Activated naive CD4-positive, alpha-beta T cell treated with anti-CD3 and anti-CD28 coated beads, Interleukin-2, amount 10 ng/mL, durations not matched to agents 7 days and 5 days (primary cell): Measurements from ENCODE around the gene PROSER3.
"Not testable (repeated sequence)": the region's sequence is repeated elsewhere in the genome, so short reads cannot be mapped to it uniquely, and the experiment has no call there.

Experiments used
- CTCF ChIA-PET: fragments of 350-600 bp; sonication (Branson Sonifier 250); formaldehyde crosslinking; loops from one replicate; lab custom pipeline; 2021; ENCODE audit warnings: antibody characterized with exemption; lab: Charles Lee
- DNase-seq: peaks from one replicate; pipeline ENCODE4 v3.0.0-alpha.2; 2020
- H3K27ac Mint-ChIP-seq: one replicate; pipeline ENCODE4 v1.8.0; 2021; ENCODE audit warnings: mild to moderate bottlenecking, moderate library complexity, mixed read lengths
- H3K27me3 Mint-ChIP-seq: one replicate; pipeline ENCODE4 v1.8.0; 2021; ENCODE audit warnings: mild to moderate bottlenecking, mixed read lengths
- H3K36me3 Mint-ChIP-seq: one replicate; pipeline ENCODE4 v1.8.0; 2021; ENCODE audit warnings: mixed read lengths
- H3K4me1 Mint-ChIP-seq: one replicate; pipeline ENCODE4 v1.8.0; 2021; ENCODE audit warnings: mixed read lengths
- H3K4me3 Mint-ChIP-seq: one replicate; pipeline ENCODE4 v1.8.0; 2021; ENCODE audit warnings: mild to moderate bottlenecking, moderate library complexity, mixed read lengths
- H3K9me3 Mint-ChIP-seq: one replicate; pipeline ENCODE4 v1.8.0; 2021; ENCODE audit warnings: mixed read lengths

Gene PROSER3

GRCh38 chr19:35788205-35788960 lies 30.4 kb downstream of the PROSER3 start:
- no peak for DNase-seq
- Mint-ChIP-seq H3K9me3 (no peaks in the 10 kb centered on the region), H3K27ac (no peak overlapping the region), H3K4me1 (no peaks in the 10 kb centered on the region), H3K36me3 (peaks cover 8% of the 10 kb centered on the region), H3K4me3 (no peak overlapping the region), H3K27me3 (no peaks in the 10 kb centered on the region)
- CTCF ChIA-PET: interaction anchor here (0.6 to 1.5 kb wide), 2 partner anchors 12 to 194 kb away, joined by 3 to 4 read pairs; no protein-coding TSS in a partner anchor

DNA sequence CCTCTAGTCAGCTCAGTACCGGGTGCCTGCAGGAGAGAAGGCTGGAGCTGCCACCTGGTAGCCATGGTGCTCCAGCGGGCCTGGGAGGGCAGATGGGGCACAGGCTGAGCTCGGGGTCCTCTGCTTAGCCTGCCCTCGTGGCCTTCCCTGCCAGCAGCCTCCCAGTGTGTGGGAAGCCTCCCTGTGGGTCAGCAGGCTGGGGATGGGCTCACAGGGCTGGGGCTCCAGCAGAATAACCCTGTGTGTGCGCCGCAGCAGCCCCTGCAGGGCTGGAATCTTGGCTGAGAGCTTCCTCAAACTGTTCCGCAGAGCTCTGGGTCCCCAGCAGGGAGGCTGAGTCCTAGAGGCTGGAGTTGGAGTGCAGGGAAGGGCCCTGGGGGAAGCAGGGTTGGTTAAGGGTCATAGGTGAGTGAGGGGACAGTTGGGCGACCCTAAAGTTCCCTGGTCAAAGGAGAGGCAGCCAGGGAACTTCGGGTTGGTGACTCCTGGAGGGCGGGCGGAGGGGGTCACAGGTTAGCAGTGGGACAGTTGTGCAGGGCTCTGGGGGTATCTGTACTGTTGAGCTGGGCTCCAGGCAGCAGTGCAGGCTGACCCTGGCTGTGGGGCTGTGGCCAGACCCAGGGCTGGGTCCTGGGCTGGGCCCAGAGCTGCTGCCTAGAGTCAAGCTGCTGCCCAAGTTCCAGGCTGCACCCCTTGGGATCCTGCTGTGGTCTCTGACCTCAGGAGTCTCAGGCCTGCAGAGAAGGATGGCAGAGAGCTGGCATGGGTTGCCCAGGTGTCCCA lies 31.4 kb downstream of the PROSER3 start:
- CTCF ChIA-PET: interaction anchor here (1.0 to 1.5 kb wide), 2 partner anchors 13 to 30 kb away, joined by 3 to 4 read pairs; no protein-coding TSS in a partner anchor
- Mint-ChIP-seq H3K36me3 (peaks cover 5% of the 10 kb centered on the region), H3K4me1 (no peaks in the 10 kb centered on the region), H3K27ac (no peak overlapping the region), H3K9me3 (no peaks in the 10 kb centered on the region), H3K27me3 (peaks cover 7% of the 10 kb centered on the region), H3K4me3 (no peak overlapping the region)
- no peak for DNase-seq

DNA sequence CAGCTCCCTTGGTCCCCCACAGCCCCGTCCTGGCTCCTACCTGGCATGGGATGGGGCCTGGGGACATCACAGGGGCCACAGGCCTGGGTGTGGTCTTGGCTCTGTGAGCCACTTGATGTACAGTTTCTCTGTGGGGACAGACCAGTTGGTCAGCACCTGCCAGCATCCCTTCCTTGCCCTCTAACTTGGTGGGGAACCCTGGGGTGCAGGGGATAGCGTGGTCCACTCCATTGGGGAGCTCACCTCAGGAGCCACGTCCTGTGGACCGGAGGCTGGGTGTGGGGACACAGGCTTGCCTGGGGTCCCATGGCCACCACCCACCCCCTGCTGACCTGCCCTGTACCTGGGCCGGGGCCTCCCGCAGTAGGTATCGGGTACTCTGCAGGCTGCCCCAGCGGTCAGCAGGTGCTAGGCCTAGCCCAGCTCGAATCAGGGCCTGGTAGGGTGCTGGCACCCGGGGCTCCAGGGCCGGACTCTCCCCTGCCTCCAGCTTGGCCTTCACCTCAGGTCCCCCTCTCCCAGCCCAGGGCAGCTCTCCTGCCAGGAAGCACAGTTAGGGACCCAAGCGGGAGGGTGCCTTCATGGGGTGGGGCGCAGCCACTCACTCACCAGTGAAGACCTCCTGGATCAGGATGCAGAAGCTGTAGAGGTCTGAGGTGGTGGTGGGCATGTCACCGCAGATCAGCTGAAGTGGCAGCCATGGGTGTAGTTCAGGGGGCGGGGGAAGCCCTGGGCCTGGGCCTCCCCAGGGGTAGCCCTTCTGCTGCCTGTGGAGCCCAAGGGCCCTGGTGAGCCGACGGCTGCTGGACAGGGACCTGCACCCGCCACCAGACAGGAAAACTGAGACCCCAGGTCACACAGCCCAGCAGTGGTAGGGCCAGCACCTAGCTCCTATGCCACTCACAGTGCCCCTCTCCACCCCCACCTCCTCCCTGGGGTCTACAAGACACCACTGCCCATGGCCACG lies 32.3 kb downstream of the PROSER3 start:
- H3K36me3 Mint-ChIP-seq: peaks cover 5% of the 10 kb centered on the region
- no peak overlapping the region for H3K4me3 Mint-ChIP-seq
- peaks cover 14% of the 10 kb centered on the region for H3K27me3 Mint-ChIP-seq
- H3K9me3 Mint-ChIP-seq: no peaks in the 10 kb centered on the region
- H3K27ac Mint-ChIP-seq: no peak overlapping the region
- H3K4me1 Mint-ChIP-seq: no peaks in the 10 kb centered on the region
- no peak for DNase-seq
- CTCF ChIA-PET: interaction anchor here (0.8 to 1.5 kb wide), 3 partner anchors 14 to 47 kb away, joined by 3 to 4 read pairs (median 3); no protein-coding TSS in a partner anchor

- Mint-ChIP-seq H3K27ac (no peak overlapping the region), H3K36me3 (peaks cover under 1% of the 10 kb centered on the region), H3K27me3 (peaks cover 23% of the 10 kb centered on the region), H3K4me1 (no peaks in the 10 kb centered on the region), H3K4me3 (no peak overlapping the region), H3K9me3 (no peaks in the 10 kb centered on the region)
- CTCF ChIA-PET: interaction anchor here (0.8 kb wide), 1 partner anchor 46 kb away, joined by 3 read pairs; no protein-coding TSS in a partner anchor
- DNase-seq: peak; percentile 45
Measured at GRCh38 chr19:35790981-35791813, 33.2 kb downstream of the PROSER3 start.

GRCh38 chr19:35791814-35792279 lies 33.9 kb downstream of the PROSER3 start:
- no peak for DNase-seq
- Mint-ChIP-seq H3K4me3 (no peak overlapping the region), H3K36me3 (no peaks in the 10 kb centered on the region), H3K27me3 (peaks cover 30% of the 10 kb centered on the region), H3K9me3 (no peaks in the 10 kb centered on the region), H3K4me1 (no peaks in the 10 kb centered on the region), H3K27ac (no peak overlapping the region)
- CTCF ChIA-PET: no interaction called here

- no peak overlapping the region for H3K27ac Mint-ChIP-seq
- DNase-seq: no peak
- CTCF ChIA-PET: no interaction called here
- peaks cover 35% of the 10 kb centered on the region for H3K27me3 Mint-ChIP-seq
- no peak overlapping the region for H3K4me3 Mint-ChIP-seq
- H3K9me3 Mint-ChIP-seq: no peaks in the 10 kb centered on the region
- H3K4me1 Mint-ChIP-seq: no peaks in the 10 kb centered on the region
- no peaks in the 10 kb centered on the region for H3K36me3 Mint-ChIP-seq
Measured at GRCh38 chr19:35792312-35792711, 34.3 kb downstream of the PROSER3 start.

- peaks cover 40% of the 10 kb centered on the region for H3K27me3 Mint-ChIP-seq
- no peaks in the 10 kb centered on the region for H3K36me3 Mint-ChIP-seq
- H3K4me3 Mint-ChIP-seq: no peak overlapping the region
- peak overlapping the region; percentile 22 for H3K27ac Mint-ChIP-seq
- no peaks in the 10 kb centered on the region for H3K4me1 Mint-ChIP-seq
- H3K9me3 Mint-ChIP-seq: no peaks in the 10 kb centered on the region
- DNase-seq: no peak
- CTCF ChIA-PET: no interaction called here
Measured at GRCh38 chr19:35792888-35793287, 34.9 kb downstream of the PROSER3 start.

- no peaks in the 10 kb centered on the region for H3K36me3 Mint-ChIP-seq
- no peaks in the 10 kb centered on the region for H3K4me1 Mint-ChIP-seq
- peaks cover 47% of the 10 kb centered on the region for H3K27me3 Mint-ChIP-seq
- CTCF ChIA-PET: no interaction called here
- no peaks in the 10 kb centered on the region for H3K9me3 Mint-ChIP-seq
- no peak overlapping the region for H3K4me3 Mint-ChIP-seq
- no peak overlapping the region for H3K27ac Mint-ChIP-seq
- DNase-seq: no peak
Measured at GRCh38 chr19:35793381-35794165, 35.6 kb downstream of the PROSER3 start.

DNA sequence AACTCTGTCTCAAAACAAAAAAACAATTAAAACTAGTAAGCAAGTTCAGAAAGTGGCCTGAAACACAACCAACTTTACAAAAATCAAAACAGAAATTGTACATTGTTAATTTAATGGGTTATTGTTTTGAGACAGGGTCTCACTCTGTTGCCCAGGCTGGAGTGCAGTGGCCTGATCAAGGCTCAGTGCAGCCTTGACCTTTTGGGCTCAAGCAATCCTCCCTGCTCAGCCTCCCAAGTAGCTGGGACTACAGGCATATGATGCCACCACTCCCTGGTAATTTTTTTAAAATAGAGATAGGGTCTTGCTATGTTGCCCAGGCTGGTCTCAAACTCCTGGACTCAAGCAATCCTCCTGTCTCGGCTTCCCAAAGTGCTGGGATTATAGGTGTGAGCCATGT lies 37.6 kb downstream of the PROSER3 start:
- DNase-seq, H3K4me3 Mint-ChIP-seq, H3K4me1 Mint-ChIP-seq, H3K9me3 Mint-ChIP-seq, CTCF ChIA-PET, H3K27ac Mint-ChIP-seq, H3K36me3 Mint-ChIP-seq: not testable (repeated sequence)
- H3K27me3 Mint-ChIP-seq: peaks cover 64% of the 10 kb centered on the region

DNA sequence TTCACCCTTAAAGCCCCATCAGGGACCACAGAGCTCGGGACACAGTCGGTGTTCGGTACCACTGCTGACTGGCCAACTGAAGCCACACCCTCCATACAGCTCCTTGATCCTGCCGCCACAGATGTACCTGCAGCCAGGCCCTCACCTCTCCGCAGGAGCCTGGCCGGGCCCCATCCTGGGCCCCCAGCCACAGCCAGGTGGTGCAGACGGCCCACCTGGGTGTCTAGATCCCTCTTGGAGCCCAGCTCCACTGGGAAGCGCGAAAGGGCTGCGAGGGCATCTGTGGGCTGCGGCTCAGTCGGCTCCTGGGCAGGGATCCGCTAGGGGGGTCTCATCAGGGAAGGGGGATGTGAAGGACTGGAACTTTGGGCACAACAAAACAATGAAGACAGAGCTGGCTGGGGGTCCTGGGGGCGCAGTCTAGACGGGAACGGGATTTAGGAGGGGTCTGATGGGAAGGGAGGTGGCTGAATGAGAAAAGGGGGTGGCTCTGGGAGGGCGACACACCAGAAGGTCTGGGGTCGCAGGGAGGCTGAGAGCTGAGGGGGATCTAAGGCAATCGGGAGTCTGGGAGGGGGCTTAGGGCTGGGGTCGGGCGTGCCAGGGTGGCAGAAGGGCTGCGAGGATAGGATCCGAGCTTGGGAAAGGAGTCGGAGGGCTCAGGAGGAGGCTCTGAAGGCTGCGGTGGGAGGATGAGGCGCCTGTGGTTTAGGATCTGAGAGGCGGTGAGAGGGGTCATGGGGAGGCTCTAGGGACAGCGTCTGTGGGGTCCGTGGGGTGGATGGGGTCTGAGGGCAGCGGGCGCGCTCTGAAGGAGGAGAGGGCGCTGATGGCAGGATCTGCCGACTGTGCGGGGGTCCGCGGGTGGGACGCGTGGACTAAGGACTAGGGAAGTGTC lies 38.9 kb downstream of the PROSER3 start:
- no peak for DNase-seq
- Mint-ChIP-seq H3K4me3 (no peak overlapping the region), H3K27me3 (peaks cover 64% of the 10 kb centered on the region), H3K9me3 (no peaks in the 10 kb centered on the region), H3K36me3 (no peaks in the 10 kb centered on the region), H3K27ac (no peak overlapping the region), H3K4me1 (no peaks in the 10 kb centered on the region)
- CTCF ChIA-PET: no interaction called here

- H3K9me3 Mint-ChIP-seq: no peaks in the 10 kb centered on the region
- H3K27ac Mint-ChIP-seq: no peak overlapping the region
- DNase-seq: no peak
- no peak overlapping the region for H3K4me3 Mint-ChIP-seq
- H3K4me1 Mint-ChIP-seq: no peaks in the 10 kb centered on the region
- no peaks in the 10 kb centered on the region for H3K36me3 Mint-ChIP-seq
- CTCF ChIA-PET: no interaction called here
- H3K27me3 Mint-ChIP-seq: peaks cover 64% of the 10 kb centered on the region
Measured at GRCh38 chr19:35797663-35798062, 39.7 kb downstream of the PROSER3 start.

GRCh38 chr19:35801828-35802227 lies 43.9 kb downstream of the PROSER3 start:
- Mint-ChIP-seq H3K27me3 (peaks cover 49% of the 10 kb centered on the region), H3K4me3 (no peak overlapping the region), H3K9me3 (no peaks in the 10 kb centered on the region), H3K4me1 (peaks cover 7% of the 10 kb centered on the region), H3K27ac (no peak overlapping the region), H3K36me3 (no peaks in the 10 kb centered on the region)
- no peak for DNase-seq
- CTCF ChIA-PET: interaction anchor here (1.1 kb wide), 1 partner anchor 18 kb away, joined by 5 read pairs; no protein-coding TSS in a partner anchor
